Ishikawa (cell line): Measurements from ENCODE around the gene PIM3.

Experiments
- CREB1 ChIP-seq: IDR thresholded peaks from 2 replicates; pipeline ENCODE4 v1.6.1; 2012; ENCODE audit warnings: low read depth
- EGR1 ChIP-seq: IDR thresholded peaks from 2 replicates; pipeline ENCODE4 v1.6.1; 2012
- FOXM1 ChIP-seq: IDR thresholded peaks from 2 replicates; pipeline ENCODE4 v1.6.1; 2012; ENCODE audit warnings: low read depth, borderline replicate concordance
- RAD21 ChIP-seq: IDR thresholded peaks from 2 replicates; pipeline ENCODE4 v1.6.1; 2012; ENCODE audit warnings: low read depth
- TAF1 ChIP-seq: IDR thresholded peaks from 2 replicates; pipeline ENCODE4 v1.6.1; 2012; ENCODE audit warnings: low read depth, mild to moderate bottlenecking
- YY1 ChIP-seq: IDR thresholded peaks from 2 replicates; pipeline ENCODE4 v1.6.1; 2012; ENCODE audit warnings: low read depth
- TF ChIP-seq, protein P1 (sequence below): IDR thresholded peaks from 2 replicates; pipeline ENCODE4 v1.6.1; 2012; ENCODE audit warnings: low read depth, mild to moderate bottlenecking

DNA sequence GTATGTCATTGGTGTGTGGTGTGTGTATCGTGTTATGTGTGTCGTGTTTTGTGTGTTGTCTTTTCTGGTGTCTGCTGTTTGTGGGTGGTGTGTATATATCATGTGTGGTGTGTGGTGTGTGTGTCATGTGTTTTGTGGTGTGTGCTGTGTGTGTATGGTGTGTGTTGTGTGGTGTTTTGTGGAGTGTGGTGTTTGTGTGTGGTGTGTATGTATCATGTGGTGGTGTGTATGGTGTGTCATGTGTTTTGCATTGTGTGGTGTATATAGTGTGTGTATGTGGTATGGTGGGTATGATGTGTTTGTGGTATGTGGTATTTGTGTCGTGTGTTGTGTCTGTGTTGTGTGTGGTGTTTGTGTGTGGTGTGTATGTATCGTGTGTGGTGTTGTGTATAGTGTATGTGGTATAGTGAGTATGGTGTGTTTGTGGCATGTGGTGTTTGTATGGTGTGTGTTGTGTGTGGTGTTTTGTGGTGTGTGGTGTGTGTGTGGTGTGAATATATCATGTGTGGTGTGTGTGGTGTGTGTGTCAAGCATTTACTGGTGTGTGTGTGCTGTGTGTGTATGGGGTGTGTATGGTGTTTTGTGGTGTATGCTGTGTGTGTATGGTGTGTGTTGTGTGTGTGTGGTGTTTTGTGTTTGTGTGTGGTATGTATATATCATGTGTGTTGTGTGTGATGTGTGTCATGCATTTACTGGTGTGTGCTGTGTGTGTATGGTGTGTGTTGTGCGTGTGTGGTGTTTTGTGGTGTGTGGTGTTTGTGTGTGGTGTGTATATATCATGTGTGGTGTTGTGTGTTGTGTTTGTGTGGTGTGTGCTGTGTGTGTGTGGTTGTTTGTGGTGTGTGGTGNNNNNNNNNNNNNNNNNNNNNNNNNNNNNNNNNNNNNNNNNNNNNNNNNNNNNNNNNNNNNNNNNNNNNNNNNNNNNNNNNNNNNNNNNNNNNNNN, 12.7 kb downstream of the PIM3 start:
- TF ChIP-seq TAF1, result no peak
- TF ChIP-seq FOXM1, result no peak
- TF ChIP-seq, protein P1, sequence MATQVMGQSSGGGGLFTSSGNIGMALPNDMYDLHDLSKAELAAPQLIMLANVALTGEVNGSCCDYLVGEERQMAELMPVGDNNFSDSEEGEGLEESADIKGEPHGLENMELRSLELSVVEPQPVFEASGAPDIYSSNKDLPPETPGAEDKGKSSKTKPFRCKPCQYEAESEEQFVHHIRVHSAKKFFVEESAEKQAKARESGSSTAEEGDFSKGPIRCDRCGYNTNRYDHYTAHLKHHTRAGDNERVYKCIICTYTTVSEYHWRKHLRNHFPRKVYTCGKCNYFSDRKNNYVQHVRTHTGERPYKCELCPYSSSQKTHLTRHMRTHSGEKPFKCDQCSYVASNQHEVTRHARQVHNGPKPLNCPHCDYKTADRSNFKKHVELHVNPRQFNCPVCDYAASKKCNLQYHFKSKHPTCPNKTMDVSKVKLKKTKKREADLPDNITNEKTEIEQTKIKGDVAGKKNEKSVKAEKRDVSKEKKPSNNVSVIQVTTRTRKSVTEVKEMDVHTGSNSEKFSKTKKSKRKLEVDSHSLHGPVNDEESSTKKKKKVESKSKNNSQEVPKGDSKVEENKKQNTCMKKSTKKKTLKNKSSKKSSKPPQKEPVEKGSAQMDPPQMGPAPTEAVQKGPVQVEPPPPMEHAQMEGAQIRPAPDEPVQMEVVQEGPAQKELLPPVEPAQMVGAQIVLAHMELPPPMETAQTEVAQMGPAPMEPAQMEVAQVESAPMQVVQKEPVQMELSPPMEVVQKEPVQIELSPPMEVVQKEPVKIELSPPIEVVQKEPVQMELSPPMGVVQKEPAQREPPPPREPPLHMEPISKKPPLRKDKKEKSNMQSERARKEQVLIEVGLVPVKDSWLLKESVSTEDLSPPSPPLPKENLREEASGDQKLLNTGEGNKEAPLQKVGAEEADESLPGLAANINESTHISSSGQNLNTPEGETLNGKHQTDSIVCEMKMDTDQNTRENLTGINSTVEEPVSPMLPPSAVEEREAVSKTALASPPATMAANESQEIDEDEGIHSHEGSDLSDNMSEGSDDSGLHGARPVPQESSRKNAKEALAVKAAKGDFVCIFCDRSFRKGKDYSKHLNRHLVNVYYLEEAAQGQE, result no peak
- no peak for TF ChIP-seq CREB1
- no peak for TF ChIP-seq YY1
- no peak for TF ChIP-seq RAD21
- no peak for TF ChIP-seq EGR1
